Measurements from ENCODE around the gene CAMSAP3.
"Not testable (repeated sequence)": the region's sequence is repeated elsewhere in the genome, so short reads cannot be mapped to it uniquely, and the experiment has no call there.

Gene CAMSAP3

GRCh38 chr19:7640803-7641202 is 45.1 kb downstream of the CAMSAP3 start:
- TF ChIP-seq CTCF (IDR thresholded peaks at IDR 0.05; ENCODE audit: low read depth, low read length), result no peak

GRCh38 chr19:7641290-7642276 is 45.9 kb downstream of the CAMSAP3 start:
- TF ChIP-seq CTCF (IDR thresholded peaks at IDR 0.05; ENCODE audit: low read depth, low read length), result no peak
- H3K4me3 ChIP-seq (ENCODE audit: low read depth, low read length), result no peak overlapping the region

More at GRCh38 chr19:7640803-7641202, 45.1 kb downstream of the CAMSAP3 start:
- no peak overlapping the region for H3K4me3 ChIP-seq (ENCODE audit: low read depth, low read length)

- H3K4me3 ChIP-seq (ENCODE audit: low read depth, low read length), result no peak overlapping the region
- TF ChIP-seq CTCF (IDR thresholded peaks at IDR 0.05; ENCODE audit: low read depth, low read length), result no peak
Observed at GRCh38 chr19:7642295-7643030, 46.8 kb downstream of the CAMSAP3 start.

- H3K4me3 ChIP-seq (ENCODE audit: low read depth, low read length), result no peak overlapping the region
- TF ChIP-seq CTCF (IDR thresholded peaks at IDR 0.05; ENCODE audit: low read depth, low read length), result no peak
Observed at GRCh38 chr19:7643031-7643415, 47.4 kb downstream of the CAMSAP3 start.

GRCh38 chr19:7643629-7644549 is 48.2 kb downstream of the CAMSAP3 start:
- H3K4me3 ChIP-seq (ENCODE audit: low read depth, low read length), result not testable (repeated sequence)

- TF ChIP-seq CTCF (IDR thresholded peaks at IDR 0.05; ENCODE audit: low read depth, low read length), result no peak
- H3K4me3 ChIP-seq (ENCODE audit: low read depth, low read length), result no peak overlapping the region
Observed at GRCh38 chr19:7644550-7644877, 48.9 kb downstream of the CAMSAP3 start.

- no peak for TF ChIP-seq CTCF (IDR thresholded peaks at IDR 0.05; ENCODE audit: low read depth, low read length)
- H3K4me3 ChIP-seq (ENCODE audit: low read depth, low read length), result no peak overlapping the region
Observed at GRCh38 chr19:7645163-7645562, 49.5 kb downstream of the CAMSAP3 start.

Measured in WI38 (cell line).